Type B pancreatic cell (in vitro differentiated cells): ENCODE results near the gene EMC1. TPM values are rescaled to one million over a fixed set of nuclear protein-coding genes. Genes with fewer than 3 reads are reported as not detected.

Experiments used
- DNase-seq: peaks from one replicate; pipeline ENCODE4 v3.0.0; 2021; ENCODE audit warnings: mixed read lengths; ENCODE audit not compliant: unreplicated experiment; ENCODE audit errors: extremely low spot score
- H3K27ac Mint-ChIP-seq: 2 replicates; pipeline ENCODE4 v1.8.0; 2021; ENCODE audit warnings: mild to moderate bottlenecking, mixed read lengths
- H3K27me3 Mint-ChIP-seq: 2 replicates; pipeline ENCODE4 v1.8.0; 2021; ENCODE audit warnings: mixed read lengths
- H3K36me3 Mint-ChIP-seq: 2 replicates; pipeline ENCODE4 v1.8.0; 2021; ENCODE audit warnings: mixed read lengths
- H3K4me1 Mint-ChIP-seq: one replicate; pipeline ENCODE4 v1.8.0; 2021; ENCODE audit warnings: mixed read lengths; ENCODE audit not compliant: unreplicated experiment
- H3K4me3 Mint-ChIP-seq: 2 replicates; pipeline ENCODE4 v1.8.0; 2021; ENCODE audit warnings: mild to moderate bottlenecking, mixed read lengths
- H3K9me3 Mint-ChIP-seq: 2 replicates; pipeline ENCODE4 v1.8.0; 2021; ENCODE audit warnings: mixed read lengths
- total RNA-seq: library from RNA; stranded (reverse); gene quantifications from 2 replicates; pipeline ENCODE4 v1.2.1, GENCODE V29; 2021; ENCODE audit warnings: low replicate concordance
- TF ChIP-seq, protein P1 (sequence below): fragments of 200-600 bp; sonication (generic); conservative IDR thresholded peaks from 2 replicates; pipeline ENCODE4 v1.5.0; 2021; ENCODE audit warnings: antibody characterized with exemption, mild to moderate bottlenecking

EMC1 gene
- total RNA-seq, 1 donor from 2014 or later = 60.1 TPM

DNA sequence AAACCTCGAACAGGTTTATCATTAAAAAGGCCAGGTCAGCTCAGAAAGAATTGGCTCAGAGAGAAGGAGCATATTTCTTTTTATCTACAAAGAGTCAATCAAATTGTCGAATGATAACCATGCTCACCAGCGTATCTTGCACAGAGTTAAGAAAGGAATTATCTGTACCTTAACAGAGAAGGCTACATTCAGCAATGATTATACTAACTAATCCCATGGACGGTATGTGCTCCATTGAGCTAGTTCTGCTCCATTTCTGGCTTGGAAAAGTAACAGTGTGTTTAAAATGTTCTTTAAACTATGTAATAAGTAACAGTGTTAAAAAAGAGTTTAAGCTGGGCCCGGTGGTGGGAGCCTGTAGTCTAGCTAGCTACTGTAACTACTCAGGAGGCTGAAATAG is 45.5 kb downstream of the EMC1 start:
- DNase-seq = no peak
- H3K27me3 Mint-ChIP-seq = no peaks in the 10 kb centered on the region
- H3K4me1 Mint-ChIP-seq = peaks cover 20% of the 10 kb centered on the region
- H3K4me3 Mint-ChIP-seq = no peak overlapping the region
- H3K9me3 Mint-ChIP-seq = no peaks in the 10 kb centered on the region
- TF ChIP-seq, protein P1, sequence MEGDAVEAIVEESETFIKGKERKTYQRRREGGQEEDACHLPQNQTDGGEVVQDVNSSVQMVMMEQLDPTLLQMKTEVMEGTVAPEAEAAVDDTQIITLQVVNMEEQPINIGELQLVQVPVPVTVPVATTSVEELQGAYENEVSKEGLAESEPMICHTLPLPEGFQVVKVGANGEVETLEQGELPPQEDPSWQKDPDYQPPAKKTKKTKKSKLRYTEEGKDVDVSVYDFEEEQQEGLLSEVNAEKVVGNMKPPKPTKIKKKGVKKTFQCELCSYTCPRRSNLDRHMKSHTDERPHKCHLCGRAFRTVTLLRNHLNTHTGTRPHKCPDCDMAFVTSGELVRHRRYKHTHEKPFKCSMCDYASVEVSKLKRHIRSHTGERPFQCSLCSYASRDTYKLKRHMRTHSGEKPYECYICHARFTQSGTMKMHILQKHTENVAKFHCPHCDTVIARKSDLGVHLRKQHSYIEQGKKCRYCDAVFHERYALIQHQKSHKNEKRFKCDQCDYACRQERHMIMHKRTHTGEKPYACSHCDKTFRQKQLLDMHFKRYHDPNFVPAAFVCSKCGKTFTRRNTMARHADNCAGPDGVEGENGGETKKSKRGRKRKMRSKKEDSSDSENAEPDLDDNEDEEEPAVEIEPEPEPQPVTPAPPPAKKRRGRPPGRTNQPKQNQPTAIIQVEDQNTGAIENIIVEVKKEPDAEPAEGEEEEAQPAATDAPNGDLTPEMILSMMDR = no peak
- H3K27ac Mint-ChIP-seq = no peak overlapping the region
- H3K36me3 Mint-ChIP-seq = peaks cover 3% of the 10 kb centered on the region

- Mint-ChIP-seq H3K36me3 (peaks cover 3% of the 10 kb centered on the region), H3K9me3 (no peaks in the 10 kb centered on the region), H3K4me3 (no peak overlapping the region), H3K27me3 (no peaks in the 10 kb centered on the region), H3K4me1 (peaks cover 20% of the 10 kb centered on the region), H3K27ac (peak overlapping the region; percentile 2)
- no peak for DNase-seq
- TF ChIP-seq, protein P1 = no peak
Observed at GRCh38 chr1:19205403-19205802, 45.9 kb downstream of the EMC1 start.

- no peaks in the 10 kb centered on the region for H3K27me3 Mint-ChIP-seq
- no peaks in the 10 kb centered on the region for H3K9me3 Mint-ChIP-seq
- TF ChIP-seq, protein P1 = no peak
- H3K4me1 Mint-ChIP-seq = peaks cover 20% of the 10 kb centered on the region
- peak overlapping the region; percentile 60 for H3K27ac Mint-ChIP-seq
- no peak for DNase-seq
- H3K36me3 Mint-ChIP-seq = peaks cover 3% of the 10 kb centered on the region
- H3K4me3 Mint-ChIP-seq = no peak overlapping the region
Observed at GRCh38 chr1:19204446-19205266, 46.7 kb downstream of the EMC1 start.

DNA sequence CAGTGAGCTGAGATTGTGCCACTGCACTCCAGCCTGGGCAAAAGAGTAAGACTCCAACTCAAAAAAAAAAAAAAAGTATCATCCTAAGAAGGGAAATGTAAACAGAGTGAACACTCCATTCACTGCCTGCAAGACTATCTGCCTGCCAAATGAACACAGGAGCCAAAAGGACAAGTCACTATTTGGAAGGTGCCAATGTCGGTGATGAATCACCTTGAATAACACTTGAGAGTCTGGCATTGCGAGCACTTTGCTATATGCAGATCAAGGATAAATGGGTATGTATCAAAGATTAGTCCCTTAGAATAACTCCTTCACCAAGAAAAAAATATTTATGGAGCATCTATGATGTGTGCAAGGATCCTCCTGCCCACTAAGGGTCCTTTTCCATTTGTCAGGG is 47.9 kb downstream of the EMC1 start:
- Mint-ChIP-seq H3K4me1 (peaks cover 17% of the 10 kb centered on the region), H3K36me3 (peaks cover 3% of the 10 kb centered on the region), H3K27ac (no peak overlapping the region), H3K4me3 (no peak overlapping the region), H3K27me3 (no peaks in the 10 kb centered on the region), H3K9me3 (no peaks in the 10 kb centered on the region)
- DNase-seq = no peak
- TF ChIP-seq, protein P1 = no peak

DNA sequence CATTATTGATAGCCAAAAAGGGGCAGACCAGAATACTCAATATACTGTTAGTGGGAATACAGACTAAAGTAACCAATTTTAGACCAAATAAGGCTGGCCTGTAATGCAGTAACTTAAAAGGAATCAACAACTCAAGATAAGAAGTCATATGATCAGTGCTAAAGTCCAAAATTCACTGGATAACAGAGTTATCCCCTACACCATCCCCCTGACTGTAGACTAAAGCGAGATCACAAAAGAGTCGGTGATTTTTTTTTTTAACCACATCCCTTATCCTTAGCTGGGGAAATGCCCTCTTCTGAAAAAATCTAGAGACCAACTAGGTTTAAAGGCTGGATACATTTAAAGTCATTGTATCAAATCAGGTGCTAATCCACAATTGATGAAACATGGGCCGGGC is 48.9 kb downstream of the EMC1 start:
- Mint-ChIP-seq H3K27ac (no peak overlapping the region), H3K4me1 (peaks cover 12% of the 10 kb centered on the region), H3K36me3 (peaks cover 3% of the 10 kb centered on the region), H3K9me3 (no peaks in the 10 kb centered on the region), H3K4me3 (no peak overlapping the region), H3K27me3 (no peaks in the 10 kb centered on the region)
- TF ChIP-seq, protein P1 = no peak
- no peak for DNase-seq
